GM18951 (cell line): ENCODE measurements around the gene TMEM234.
A peak's percentile ranks its signal among the peaks of the same experiment; 100 is the strongest.

Experiments
- POLR2A ChIP-seq: IDR thresholded peaks from 4 replicates; pipeline ENCODE4 v1.6.1; 2011; ENCODE audit warnings: mild to moderate bottlenecking; ENCODE audit not compliant: insufficient read length, insufficient read depth; ENCODE audit errors: extremely low read depth
- in situ Hi-C: fragments of 300-500 bp; cut with MboI; formaldehyde crosslinking; loops from one replicate; pipeline ENCODE4 v1.12.0; 2022; ENCODE audit warnings: low sequenced_read_pairs, mixed read lengths, inconsistent platforms; ENCODE audit not compliant: unreplicated experiment

The TMEM234 gene

DNA sequence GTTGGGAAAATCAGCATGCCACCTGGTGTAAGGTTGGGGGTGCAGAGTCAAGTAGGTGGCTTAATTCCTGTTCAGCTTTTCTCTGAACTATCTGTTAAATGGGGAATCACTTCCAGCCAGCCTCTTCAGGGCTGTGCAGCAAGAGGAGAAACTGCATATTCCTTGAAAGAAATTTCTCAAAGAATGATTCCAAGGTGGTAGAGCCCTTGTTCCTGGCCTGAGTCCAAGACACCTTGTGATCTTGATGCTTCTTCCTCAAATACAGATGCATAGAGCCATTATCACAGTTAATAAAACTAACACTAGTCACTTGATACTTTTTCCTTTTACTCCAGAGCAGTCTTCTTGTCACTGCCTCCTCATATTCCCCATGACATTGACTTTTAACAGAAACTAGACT lies 37.5 kb downstream of the TMEM234 start:
- in situ Hi-C loops = no loop called here
- TF ChIP-seq POLR2A = no peak

DNA sequence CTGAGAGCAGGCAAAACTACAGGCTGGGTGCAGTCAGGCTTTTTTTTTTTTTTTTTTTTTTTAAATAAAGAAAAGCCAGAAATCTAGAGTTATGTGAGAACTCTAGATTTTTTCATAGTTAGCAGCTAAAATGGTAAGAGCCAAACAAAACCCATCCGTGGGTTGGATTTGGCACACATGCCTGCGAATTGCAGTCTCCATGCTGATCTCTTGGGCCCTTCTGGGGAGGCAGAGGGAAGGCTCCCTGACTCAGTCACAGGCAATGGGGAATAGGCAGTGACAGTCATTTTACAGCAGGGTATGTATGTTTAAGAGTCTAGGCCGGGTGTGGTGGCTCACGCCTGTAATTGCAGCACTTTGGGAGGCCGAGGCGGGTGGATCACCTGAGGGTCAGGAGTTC lies 40.1 kb downstream of the TMEM234 start:
- TF ChIP-seq POLR2A = no peak
- in situ Hi-C loops = no loop called here

DNA sequence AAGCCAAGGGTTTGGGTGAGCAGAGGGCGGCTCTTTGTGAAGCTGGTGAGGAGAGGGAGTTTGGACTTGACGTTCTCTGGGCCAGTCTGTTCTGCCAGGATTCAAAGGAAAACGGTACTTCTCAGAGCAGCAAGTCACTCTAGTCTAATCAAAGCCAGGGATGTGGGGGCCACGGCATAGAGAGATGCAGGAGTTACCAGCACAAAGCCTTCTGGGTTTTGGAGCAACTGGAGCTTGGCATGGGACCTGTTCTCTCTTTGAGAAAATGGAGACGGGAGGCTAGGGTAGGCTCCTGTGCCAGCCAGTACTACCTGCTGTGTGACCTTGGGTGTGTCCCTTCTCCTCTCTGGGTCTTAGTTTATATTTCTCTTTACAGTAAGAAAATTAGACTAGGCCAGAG lies 40.6 kb downstream of the TMEM234 start:
- in situ Hi-C loops = no loop called here
- no peak for TF ChIP-seq POLR2A

DNA sequence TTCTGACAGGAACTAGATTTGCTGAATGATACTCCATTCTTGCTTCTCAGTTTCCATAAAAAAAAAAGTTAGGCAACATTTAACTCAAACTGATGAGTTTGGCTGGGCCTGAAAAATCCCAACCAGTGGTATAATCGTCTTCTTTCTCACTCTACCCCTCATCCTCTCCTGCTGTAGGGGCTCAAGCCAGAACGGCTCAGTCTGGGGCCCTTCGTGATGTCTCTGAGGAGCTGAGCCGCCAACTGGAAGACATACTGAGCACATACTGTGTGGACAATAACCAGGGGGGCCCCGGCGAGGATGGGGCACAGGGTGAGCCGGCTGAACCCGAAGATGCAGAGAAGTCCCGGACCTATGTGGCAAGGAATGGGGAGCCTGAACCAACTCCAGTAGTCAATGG lies 41.1 kb downstream of the TMEM234 start:
- no peak for TF ChIP-seq POLR2A
- in situ Hi-C loops = no loop called here

DNA sequence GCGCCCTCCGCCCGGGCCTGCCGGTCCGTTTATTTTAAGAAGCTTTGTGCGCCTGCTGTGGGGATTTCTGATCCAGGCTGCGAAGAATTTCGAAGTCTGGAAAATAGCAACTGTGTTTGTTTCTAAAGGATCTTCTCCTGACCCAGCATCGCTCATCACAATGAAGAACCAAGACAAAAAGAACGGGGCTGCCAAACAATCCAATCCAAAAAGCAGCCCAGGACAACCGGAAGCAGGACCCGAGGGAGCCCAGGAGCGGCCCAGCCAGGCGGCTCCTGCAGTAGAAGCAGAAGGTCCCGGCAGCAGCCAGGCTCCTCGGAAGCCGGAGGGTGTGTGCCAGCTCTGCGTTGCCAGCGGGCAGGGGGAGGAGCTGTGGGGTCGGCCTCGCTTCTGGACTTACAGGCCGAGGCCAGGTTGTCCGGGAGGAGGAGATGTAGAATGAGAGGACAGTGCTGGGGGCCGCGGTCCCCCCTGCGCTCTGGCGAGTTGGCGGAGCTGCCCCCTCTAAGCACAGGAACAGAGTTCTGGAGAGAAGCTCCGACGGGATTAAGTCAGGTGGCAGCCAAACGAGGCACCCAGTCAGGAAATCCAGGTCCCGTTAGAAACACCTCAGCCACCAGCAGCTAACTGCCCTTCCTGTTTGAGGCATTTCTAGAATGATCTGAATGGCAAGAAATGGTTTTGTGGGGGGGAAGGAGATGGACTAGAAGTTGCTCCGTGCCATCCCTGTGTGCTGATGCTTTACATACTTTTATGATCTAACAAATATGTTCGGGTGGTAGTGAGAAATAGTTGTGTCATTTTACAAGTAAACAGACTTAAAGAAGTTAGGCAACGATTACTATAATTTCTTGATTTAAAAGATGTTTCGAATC lies 41.7 kb downstream of the TMEM234 start:
- no peak for TF ChIP-seq POLR2A
- in situ Hi-C loops = no loop called here

DNA sequence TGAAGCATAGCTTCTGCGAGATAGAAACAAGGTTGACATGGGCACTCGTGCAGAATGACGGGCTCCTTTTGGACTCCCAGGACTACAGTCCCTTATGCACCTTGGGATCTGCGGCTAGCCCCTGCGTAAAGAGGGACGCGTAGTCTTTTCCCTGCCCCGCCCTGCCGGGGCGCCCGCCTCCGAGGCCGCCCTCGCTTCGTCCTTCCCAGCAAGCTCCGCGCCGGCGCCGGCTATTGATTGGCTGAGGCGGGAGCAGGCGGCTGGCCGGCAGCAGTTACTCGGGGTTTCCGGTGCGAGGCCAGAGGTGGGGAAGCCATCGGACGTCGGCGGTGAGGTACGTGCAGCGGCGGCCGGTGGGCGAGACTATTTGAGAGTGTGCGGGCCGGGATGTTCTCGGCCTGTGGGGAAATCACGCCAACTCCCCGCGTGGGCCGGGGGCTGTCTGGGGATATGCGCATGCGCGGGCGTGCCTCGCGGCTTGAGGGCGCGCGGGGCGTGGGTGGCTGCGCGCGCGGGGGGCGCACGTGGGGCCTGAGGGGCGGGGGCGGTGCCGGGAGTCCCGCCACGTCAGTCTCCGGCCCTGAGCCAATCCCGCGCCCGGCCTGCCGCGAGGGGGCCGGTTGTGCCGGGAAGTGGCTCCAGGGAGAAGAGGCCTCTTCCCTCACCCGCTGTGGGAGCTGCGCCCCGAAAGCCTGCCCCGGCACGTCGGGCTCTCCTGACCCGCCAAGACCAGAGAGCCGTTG lies 42.5 kb downstream of the TMEM234 start, which contains the start of gene TXLNA:
TSS of gene TXLNA (plus strand) at position 233 of the 743 bp plus-strand sequence. CDS start 671 bp downstream, outside the sequence.
- in situ Hi-C loops = no loop called here
- TF ChIP-seq POLR2A = peak; percentile 94

DNA sequence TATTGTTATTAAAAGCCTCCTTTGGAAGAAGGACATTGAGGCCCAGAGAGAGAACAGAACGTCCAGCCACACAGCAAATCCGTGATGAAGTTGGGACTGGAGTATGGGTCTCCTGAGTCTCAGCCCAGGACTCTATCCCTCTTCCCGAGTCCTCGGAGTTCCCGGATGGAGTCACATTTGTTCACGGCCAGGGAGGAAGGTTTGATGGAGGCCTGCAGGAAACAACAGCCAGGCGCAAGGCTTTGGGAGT lies 43.0 kb downstream of the TMEM234 start:
- in situ Hi-C loops = no loop called here
- TF ChIP-seq POLR2A = no peak

DNA sequence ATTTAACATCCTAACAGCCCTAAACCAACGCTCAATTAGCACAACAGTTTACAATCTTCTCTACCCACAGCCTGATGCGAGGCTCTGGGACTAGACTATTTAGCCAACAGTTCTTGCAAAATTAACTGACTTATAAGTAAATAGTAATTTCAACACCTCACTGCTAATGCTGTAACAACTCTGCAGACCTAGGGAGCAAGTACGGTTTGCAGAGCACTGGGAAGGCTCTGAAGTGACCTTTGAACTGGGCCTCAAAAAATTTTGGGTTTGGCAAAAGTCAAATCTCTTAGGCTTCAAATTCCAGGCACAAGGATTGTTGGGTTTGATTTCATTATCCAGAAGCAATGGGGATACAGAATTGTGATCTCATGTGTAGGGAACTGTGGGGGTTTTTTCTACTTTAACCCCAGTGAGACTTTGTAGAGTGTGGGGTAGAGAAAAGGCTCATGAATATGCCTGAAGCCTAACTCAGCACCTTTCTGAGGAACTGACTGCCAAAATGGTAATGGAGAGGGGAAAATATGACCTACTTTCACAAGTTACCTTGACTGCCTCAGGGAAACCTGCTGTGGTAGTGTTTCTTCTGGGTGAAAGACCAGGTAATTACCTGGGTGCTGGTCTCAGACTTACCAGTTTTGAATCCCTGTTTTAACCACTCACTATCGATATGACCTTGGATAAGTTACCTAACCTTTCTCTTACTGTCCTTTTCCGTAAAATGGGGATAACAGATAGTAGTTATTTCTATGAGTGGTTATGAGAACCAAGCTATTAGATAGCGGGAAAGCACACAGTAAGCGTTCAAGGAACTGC lies 43.6 kb downstream of the TMEM234 start:
- no peak for TF ChIP-seq POLR2A
- in situ Hi-C loops = no loop called here

DNA sequence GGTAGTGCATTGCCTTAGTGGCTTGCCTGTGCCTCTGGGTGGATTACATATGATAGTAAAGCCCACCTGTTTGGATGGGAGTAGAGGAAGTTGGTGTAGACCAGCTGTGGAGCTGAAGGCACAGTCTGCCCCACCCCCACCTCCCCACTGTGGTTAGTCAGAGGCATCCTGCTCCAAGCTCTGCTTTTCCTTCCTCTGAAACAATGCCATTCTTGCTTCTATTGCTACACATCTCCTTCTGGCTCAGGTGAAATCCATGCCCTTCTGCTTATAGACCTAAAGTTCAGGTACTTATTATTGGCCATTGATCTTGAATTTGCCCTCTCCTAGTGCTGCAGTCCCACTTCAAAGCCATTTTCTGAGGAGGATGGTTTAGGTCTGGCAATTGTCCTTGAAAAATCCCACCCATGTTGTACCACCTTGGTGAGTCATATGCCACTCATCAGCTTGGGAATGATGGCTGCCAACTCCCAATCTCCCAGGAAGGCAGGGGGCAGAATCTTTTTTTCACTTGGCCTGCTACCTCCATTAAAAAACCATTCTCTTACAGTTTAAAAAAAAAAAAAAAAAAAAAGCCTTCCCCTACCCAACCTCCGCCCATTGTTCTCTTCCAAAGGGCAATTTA lies 49.4 kb downstream of the TMEM234 start:
- in situ Hi-C loops = no loop called here
- TF ChIP-seq POLR2A = no peak

DNA sequence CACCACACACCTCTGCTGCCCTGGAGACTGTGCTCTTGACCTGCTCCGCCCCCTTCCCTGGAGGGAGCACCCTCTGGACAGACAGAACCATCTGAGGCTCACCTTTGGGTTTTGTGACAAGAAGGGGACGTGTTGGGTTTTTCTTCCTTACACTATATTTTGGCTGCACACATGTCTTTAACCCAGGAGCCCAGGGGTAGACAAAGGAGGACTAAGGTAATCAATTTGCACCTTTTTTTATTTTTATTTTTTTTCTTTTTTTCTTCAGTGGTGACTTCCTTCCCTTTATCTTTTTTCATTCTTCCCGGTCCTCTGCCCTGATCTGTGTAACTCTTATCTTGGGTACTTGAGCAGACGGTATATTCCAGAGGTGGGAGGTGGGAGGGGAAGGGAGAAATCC lies 51.2 kb downstream of the TMEM234 start:
- no peak for TF ChIP-seq POLR2A
- in situ Hi-C loops = no loop called here
